ENCODE results near the gene SNX27. TPM values are rescaled to one million over a fixed set of nuclear protein-coding genes. Genes with fewer than 3 reads are reported as not detected.

The SNX27 gene
- total RNA-seq, 1 donor from 2014 or later = 39.0 TPM

- peaks cover 3% of the 10 kb centered on the region for H3K36me3 Mint-ChIP-seq (ENCODE audit: low read depth)
- TF ChIP-seq CTCF (IDR thresholded peaks at IDR 0.05) = no peak
- no peak for DNase-seq (ENCODE audit: low spot score)
- H3K4me3 Mint-ChIP-seq (ENCODE audit: unreplicated experiment) = no peak overlapping the region
- H3K27ac Mint-ChIP-seq (ENCODE audit: unreplicated experiment) = no peak overlapping the region
- H3K9me3 Mint-ChIP-seq (ENCODE audit: low read depth) = no peaks in the 10 kb centered on the region
- no peaks in the 10 kb centered on the region for H3K27me3 Mint-ChIP-seq (ENCODE audit: low read depth)
- H3K4me1 Mint-ChIP-seq (ENCODE audit: low read depth) = peaks cover 24% of the 10 kb centered on the region
Observed at GRCh38 chr1:151624783-151625182, 12.9 kb downstream of the SNX27 start.

GRCh38 chr1:151626740-151627334, 15.0 kb downstream of the SNX27 start:
- no peak overlapping the region for H3K4me3 Mint-ChIP-seq (ENCODE audit: unreplicated experiment)
- TF ChIP-seq CTCF (IDR thresholded peaks at IDR 0.05) = no peak
- H3K27ac Mint-ChIP-seq (ENCODE audit: unreplicated experiment) = no peak overlapping the region
- H3K9me3 Mint-ChIP-seq (ENCODE audit: low read depth) = no peaks in the 10 kb centered on the region
- DNase-seq (ENCODE audit: low spot score) = no peak
- H3K27me3 Mint-ChIP-seq (ENCODE audit: low read depth) = no peaks in the 10 kb centered on the region
- H3K4me1 Mint-ChIP-seq (ENCODE audit: low read depth) = peaks cover 9% of the 10 kb centered on the region
- peaks cover 3% of the 10 kb centered on the region for H3K36me3 Mint-ChIP-seq (ENCODE audit: low read depth)

GRCh38 chr1:151629278-151629677, 17.4 kb downstream of the SNX27 start:
- H3K4me3 Mint-ChIP-seq (ENCODE audit: unreplicated experiment) = no peak overlapping the region
- peaks cover 3% of the 10 kb centered on the region for H3K36me3 Mint-ChIP-seq (ENCODE audit: low read depth)
- TF ChIP-seq CTCF (IDR thresholded peaks at IDR 0.05) = no peak
- H3K27ac Mint-ChIP-seq (ENCODE audit: unreplicated experiment) = no peak overlapping the region
- peaks cover 19% of the 10 kb centered on the region for H3K4me1 Mint-ChIP-seq (ENCODE audit: low read depth)
- no peaks in the 10 kb centered on the region for H3K27me3 Mint-ChIP-seq (ENCODE audit: low read depth)
- H3K9me3 Mint-ChIP-seq (ENCODE audit: low read depth) = no peaks in the 10 kb centered on the region
- DNase-seq (ENCODE audit: low spot score) = no peak

- Mint-ChIP-seq H3K9me3 (ENCODE audit: low read depth) (no peaks in the 10 kb centered on the region), H3K27ac (ENCODE audit: unreplicated experiment) (peak overlapping the region; percentile 91), H3K4me1 (ENCODE audit: low read depth) (peaks cover 79% of the 10 kb centered on the region), H3K27me3 (ENCODE audit: low read depth) (no peaks in the 10 kb centered on the region), H3K4me3 (ENCODE audit: unreplicated experiment) (peak overlapping the region; percentile 33), H3K36me3 (ENCODE audit: low read depth) (peaks cover 1% of the 10 kb centered on the region)
- TF ChIP-seq CTCF (IDR thresholded peaks at IDR 0.05) = no peak
- no peak for DNase-seq (ENCODE audit: low spot score)
Observed at GRCh38 chr1:151635479-151636072, 23.7 kb downstream of the SNX27 start.

GRCh38 chr1:151638074-151638775, 26.4 kb downstream of the SNX27 start:
- H3K27me3 Mint-ChIP-seq (ENCODE audit: low read depth) = no peaks in the 10 kb centered on the region
- H3K27ac Mint-ChIP-seq (ENCODE audit: unreplicated experiment) = peak overlapping the region; percentile 94
- peaks cover 4% of the 10 kb centered on the region for H3K36me3 Mint-ChIP-seq (ENCODE audit: low read depth)
- H3K4me1 Mint-ChIP-seq (ENCODE audit: low read depth) = peaks cover 74% of the 10 kb centered on the region
- H3K4me3 Mint-ChIP-seq (ENCODE audit: unreplicated experiment) = peak overlapping the region; percentile 33
- no peak for TF ChIP-seq CTCF (IDR thresholded peaks at IDR 0.05)
- no peak for DNase-seq (ENCODE audit: low spot score)
- H3K9me3 Mint-ChIP-seq (ENCODE audit: low read depth) = no peaks in the 10 kb centered on the region
